GM12864 (cell line): ENCODE results near the gene RTKN2.
A peak's percentile ranks its signal among the peaks of the same experiment; 100 is the strongest.

Experiments used
- DNase-seq: peaks from one replicate; pipeline ENCODE4 v3.0.0-alpha.2; 2011; ENCODE audit warnings: low read depth
- H3K4me3 ChIP-seq: 2 replicates; pipeline ENCODE4 v1.5.1; 2011; ENCODE audit warnings: mild to moderate bottlenecking, low read depth, low read length, control low read depth
- TF ChIP-seq, protein P1 (sequence below): IDR thresholded peaks from 2 replicates; pipeline ENCODE4 v1.5.1; 2011; ENCODE audit warnings: low read depth, mild to moderate bottlenecking, moderate library complexity, low read length, control low read depth, inconsistent platforms; ENCODE audit errors: missing control alignments

RTKN2 gene

DNA sequence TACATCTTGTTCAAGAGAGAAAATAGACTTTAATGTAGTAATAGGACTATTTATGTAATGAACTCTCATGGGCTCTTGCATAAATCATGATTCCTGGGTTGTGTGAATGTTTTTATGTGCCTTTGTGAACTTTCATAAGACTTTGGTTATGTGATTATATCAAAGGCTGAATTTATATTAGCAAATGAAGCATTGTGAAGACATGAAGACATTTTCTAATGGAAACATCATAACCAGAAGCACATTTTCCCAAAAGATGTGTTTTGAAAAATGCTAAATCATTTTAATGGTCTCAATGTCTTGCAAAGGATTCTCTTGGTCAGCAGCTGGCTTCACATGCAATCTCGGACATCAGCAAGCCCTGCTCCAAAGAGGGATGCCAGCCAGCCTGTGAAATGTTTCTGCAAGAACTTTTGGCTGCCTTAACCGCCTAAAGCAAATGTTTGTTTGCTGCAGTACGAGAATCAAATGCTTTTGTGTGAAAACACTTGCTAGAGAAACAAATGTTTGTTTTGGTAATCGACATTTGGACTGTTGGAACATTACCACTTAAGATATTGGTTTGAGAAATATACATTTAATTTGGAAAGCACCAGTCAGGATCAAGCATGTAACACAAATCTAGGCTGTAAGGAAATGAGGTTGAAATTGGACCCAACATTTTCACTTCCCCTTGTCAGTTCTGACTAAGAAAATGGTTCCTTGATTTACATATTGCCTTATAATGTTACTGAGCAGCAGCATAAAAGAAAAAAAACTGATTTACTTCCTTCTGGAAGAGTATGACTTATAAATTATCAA, 102.1 kb downstream of the RTKN2 start:
- H3K4me3 ChIP-seq = no peak overlapping the region
- TF ChIP-seq, protein P1, sequence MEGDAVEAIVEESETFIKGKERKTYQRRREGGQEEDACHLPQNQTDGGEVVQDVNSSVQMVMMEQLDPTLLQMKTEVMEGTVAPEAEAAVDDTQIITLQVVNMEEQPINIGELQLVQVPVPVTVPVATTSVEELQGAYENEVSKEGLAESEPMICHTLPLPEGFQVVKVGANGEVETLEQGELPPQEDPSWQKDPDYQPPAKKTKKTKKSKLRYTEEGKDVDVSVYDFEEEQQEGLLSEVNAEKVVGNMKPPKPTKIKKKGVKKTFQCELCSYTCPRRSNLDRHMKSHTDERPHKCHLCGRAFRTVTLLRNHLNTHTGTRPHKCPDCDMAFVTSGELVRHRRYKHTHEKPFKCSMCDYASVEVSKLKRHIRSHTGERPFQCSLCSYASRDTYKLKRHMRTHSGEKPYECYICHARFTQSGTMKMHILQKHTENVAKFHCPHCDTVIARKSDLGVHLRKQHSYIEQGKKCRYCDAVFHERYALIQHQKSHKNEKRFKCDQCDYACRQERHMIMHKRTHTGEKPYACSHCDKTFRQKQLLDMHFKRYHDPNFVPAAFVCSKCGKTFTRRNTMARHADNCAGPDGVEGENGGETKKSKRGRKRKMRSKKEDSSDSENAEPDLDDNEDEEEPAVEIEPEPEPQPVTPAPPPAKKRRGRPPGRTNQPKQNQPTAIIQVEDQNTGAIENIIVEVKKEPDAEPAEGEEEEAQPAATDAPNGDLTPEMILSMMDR = no peak
- DNase-seq = peak; percentile 59

DNA sequence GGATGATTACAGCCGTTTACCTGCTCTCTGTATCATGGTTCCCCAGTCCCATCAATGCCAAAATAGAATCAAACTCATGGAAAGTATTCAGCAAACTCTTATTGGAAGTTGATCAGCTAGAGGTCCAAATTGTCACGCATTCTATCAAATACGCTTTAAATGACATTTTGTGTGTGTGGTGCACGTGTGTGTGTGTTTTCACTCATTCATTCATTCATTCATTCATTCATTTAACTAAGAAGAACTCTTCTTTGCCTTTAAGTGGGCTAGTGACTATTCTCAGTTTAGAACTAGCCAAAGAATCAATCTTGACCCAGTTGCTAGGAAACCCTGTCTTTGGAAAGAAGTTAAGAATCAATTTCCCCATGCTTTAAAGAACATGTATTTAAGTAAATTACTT, 102.8 kb downstream of the RTKN2 start:
- no peak overlapping the region for H3K4me3 ChIP-seq
- TF ChIP-seq, protein P1 = no peak
- DNase-seq = no peak

DNA sequence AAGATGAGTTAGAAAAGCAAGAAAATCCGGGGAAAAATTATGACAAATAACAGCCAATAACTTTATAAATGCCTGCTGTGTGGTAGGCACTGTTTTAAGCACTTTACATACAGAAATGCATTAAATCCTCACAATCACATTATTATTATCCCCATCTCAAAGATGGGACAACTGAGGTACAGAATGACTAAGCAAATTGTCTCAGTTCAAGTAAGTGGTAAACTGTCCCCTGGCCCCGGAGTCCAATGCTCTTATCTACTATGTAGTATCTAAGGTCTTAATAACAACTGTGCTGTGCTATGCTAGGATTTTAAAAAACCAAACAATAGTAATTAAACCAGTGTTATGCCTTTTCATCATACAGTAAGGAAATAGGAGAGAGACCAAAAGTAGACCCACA, 105.6 kb downstream of the RTKN2 start:
- DNase-seq = no peak

DNA sequence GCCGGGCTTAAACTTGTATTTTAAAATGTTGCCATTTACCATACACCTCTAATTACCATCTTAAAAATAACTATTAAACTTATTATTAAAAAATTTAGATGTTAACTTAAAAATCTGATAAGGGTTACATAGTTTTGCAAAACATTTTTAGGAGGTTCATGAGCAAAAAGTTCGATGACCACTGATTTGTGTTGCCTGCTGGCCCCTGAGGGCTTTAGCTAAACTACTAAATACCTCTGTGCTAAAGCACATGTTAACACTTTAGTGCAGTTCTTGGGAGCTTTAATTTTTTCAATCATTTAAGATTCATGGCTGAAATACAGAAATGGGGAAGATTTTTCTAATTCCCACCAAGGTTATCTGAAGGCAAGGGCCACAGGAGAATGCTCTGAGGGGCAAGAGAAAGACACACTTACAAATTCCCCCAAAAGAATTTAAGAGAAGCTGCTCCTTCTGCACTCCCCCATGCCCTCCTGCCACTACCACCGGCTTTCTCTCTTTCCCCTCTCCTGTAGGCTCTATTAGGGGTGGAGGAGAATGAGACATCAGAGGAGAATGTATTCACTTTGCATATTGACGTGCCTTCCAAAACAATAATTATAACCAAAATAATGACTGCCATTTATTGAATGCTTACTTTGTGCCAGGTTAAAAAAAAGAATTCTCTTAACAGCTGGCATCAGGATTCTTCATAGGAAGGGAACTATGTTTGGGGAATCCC, 106.2 kb downstream of the RTKN2 start:
- TF ChIP-seq, protein P1 = no peak
- DNase-seq = no peak
- H3K4me3 ChIP-seq = no peak overlapping the region

More for the DNA sequence above, 105.6 kb downstream of the RTKN2 start:
- H3K4me3 ChIP-seq = no peak overlapping the region
- TF ChIP-seq, protein P1 = no peak

DNA sequence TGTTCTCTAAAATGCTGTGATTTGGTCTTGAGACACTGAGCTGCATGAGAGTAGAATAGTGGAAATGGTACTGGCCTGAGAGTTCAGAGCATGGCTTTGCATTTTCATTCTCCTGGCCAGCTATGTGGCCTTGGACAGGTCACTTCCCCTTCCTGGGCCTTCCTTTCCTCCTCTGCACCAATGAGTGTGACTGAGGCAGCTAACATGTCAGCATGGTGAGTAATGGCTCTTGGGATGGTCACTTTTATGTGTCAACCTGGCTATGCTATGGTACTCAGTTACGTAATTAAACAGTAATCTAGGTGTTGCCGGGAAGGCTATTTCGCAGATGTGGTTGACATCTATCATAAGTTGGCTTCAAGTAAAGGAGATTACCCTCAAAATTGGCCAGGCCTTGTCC, 109.3 kb downstream of the RTKN2 start:
- TF ChIP-seq, protein P1 = no peak
- no peak overlapping the region for H3K4me3 ChIP-seq
- DNase-seq = no peak

DNA sequence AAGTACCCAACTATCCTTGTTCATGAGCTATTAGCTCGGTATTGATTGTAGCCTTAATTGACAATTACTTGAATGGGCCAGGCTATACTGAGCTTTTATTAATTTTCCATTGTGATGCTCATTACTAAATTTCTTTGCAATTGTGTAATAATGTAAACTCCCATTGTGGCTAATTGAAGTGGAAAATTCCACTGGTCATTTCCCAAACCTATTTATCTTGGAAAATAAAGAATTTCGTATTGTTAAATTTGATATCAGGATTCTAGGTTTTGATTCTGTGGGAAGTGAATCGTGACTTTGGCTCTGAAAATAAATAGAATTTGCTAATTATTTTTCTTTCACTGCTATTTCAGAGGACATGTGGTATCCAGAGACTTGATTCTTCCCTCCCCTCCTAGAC, 111.0 kb downstream of the RTKN2 start:
- DNase-seq = no peak
- TF ChIP-seq, protein P1 = no peak
- H3K4me3 ChIP-seq = no peak overlapping the region
